NCI-H82 (cell line): Measurements from ENCODE around the gene KRT16.
A peak's percentile ranks its signal among the peaks of the same experiment; 100 is the strongest.
"Not testable (repeated sequence)": the region's sequence is repeated elsewhere in the genome, so short reads cannot be mapped to it uniquely, and the experiment has no call there.

Experiments
- DNase-seq: peaks from one replicate; lab custom pipeline; 2025; lab: John Stamatoyannopoulos, UW

Gene KRT16

DNA sequence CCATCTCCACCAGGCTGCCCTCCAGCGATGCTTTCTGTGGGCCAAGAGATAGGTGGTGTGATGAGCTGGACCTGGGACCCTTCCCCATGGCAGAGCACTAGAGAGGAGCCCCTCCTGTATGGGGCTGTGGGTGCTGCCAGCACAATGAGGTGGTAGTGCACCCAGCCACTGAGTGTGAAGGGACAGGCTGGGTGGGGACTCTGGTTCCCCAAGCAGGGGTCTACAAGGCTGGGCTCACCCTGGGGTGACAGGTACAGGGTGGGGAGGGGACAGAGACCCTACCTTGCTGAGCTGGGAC lies 15.5 kb upstream of the KRT16 start:
- not testable (repeated sequence) for DNase-seq

- DNase-seq, result peak; percentile 35
Measured at GRCh38 chr17:41627316-41628072, 14.9 kb upstream of the KRT16 start.

DNA sequence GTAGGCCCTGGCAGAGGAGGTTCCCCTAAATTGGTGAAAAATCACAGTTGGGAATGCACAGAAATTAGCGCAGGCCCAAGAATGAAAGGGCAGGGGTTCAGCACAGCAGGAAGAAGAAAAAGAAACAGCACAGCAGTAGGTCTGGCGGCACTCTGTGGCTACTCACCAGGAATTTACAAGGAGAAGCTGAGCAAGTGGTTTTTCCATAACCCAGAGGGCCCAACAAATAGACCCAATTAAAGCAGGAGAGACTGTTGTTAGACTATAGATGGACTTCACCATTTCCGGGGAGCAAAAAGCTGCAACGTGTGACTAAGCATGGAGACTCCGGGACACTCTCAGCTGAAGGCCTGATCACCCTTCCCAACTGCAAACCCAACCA lies 14.3 kb upstream of the KRT16 start:
- not testable (repeated sequence) for DNase-seq

DNA sequence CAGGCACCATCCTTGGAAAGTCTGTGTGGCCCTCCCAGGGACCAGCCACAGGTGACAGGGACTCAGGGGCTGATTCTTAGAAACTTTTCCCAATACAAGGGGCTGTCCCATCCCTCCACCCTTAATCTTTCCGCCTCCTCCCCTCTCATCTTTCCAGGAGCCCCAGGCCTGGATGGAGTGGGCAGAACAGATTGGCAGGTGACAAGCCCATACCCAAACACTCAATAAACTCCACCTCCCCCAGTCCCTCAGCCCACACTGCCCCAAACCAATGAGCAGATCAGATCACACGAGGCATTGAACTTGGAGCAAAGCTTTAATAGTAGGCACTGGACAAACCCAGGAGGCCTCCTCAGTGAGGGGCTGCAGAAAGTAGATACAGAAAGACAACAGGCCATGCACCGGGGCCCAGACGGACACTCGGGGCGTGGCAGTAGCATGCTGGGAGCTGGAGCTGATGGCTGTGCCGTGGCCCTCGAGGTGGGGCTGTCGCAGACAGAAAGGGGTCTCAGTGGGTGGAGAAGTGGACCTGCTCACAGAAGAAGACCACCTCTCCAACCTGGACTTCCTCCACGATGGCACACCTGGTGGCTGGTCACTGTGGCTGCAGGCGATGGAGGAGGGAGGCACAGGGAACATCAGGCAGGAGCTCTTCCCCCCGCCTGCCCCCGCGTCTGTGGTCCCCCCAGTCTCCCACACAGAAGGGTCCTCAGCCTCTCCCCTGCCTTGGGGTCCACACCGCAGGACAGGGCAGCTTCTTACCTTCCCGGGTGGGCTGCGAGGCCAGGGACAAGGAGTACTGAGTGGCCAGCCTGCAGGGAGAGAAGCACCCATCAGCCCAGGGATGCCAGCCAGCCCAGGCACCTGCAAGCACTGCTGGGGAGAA lies 13.7 kb upstream of the KRT16 start:
- not testable (repeated sequence) for DNase-seq

GRCh38 chr17:41625602-41626001 lies 13.0 kb upstream of the KRT16 start:
- no peak for DNase-seq

- DNase-seq, result peak; percentile 25
Measured at GRCh38 chr17:41624208-41625101, 11.9 kb upstream of the KRT16 start, which contains the start of gene KRT17. TSS of gene KRT17 (minus strand) at chr17:41624575. CDS start at chr17:41624509, 66 bp downstream.

GRCh38 chr17:41623184-41623861 lies 10.8 kb upstream of the KRT16 start:
- DNase-seq, result peak; percentile 34

GRCh38 chr17:41622340-41623183 lies 10.0 kb upstream of the KRT16 start:
- DNase-seq, result not testable (repeated sequence)

GRCh38 chr17:41621916-41622315 lies 9.3 kb upstream of the KRT16 start:
- no peak for DNase-seq

DNA sequence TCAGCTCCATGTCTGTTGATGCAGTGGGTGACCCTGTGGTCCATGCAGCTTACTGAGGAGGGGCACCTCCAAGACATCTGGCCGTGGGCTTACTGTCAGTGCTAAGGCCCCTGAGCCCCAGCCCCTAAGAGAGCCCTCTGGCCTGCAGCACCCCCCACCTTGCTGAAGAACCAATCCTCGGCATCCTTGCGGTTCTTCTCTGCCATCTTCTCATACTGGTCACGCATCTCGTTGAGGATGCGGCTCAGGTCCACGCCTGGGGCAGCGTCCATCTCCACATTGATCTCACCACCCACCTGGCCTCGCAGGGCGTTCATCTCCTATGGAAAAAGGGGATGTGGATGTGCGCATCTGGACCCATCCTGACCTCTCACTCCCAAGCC lies 8.9 kb upstream of the KRT16 start:
- DNase-seq, result not testable (repeated sequence)

DNA sequence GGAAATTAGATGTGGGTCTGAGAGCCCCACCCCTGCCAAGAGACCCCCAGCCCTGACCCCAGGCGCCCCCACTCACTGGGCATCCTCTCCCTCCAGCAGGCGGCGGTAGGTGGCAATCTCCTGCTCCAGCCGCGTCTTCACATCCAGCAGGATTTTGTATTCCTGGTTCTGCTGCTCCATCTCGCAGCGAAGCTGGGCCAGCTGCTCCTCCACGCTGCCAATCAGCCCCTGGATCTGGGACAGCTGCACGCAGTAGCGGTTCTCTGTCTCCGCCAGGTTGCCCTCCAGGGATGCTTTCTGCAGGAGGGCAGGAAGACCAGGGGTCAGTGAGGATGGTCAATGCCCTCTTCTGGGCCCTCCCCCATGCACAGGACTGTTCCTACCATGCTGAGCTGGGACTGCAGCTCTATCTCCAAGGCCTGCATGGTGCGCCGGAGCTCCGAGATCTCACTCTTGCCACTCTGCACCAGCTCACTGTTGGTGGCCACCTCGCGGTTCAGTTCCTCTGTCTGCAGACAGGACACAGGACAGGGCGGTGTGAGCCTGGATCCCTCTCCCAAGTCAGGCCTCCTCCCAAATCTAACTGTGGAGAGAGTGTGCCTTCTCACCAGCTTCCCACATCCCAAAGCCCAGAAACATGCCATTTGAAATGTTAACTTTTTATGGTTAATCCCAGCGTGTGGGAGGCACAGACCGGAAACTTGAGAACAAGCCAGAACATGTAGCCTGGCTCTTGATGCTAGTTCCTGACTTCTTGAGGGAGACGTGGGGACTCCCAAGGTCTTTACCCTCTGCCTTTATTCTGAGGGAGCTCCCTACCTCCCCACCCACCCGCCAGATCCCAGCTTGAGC lies 8.2 kb upstream of the KRT16 start:
- no peak for DNase-seq

- DNase-seq, result not testable (repeated sequence)
Measured at GRCh38 chr17:41619927-41620582, 7.5 kb upstream of the KRT16 start.

DNA sequence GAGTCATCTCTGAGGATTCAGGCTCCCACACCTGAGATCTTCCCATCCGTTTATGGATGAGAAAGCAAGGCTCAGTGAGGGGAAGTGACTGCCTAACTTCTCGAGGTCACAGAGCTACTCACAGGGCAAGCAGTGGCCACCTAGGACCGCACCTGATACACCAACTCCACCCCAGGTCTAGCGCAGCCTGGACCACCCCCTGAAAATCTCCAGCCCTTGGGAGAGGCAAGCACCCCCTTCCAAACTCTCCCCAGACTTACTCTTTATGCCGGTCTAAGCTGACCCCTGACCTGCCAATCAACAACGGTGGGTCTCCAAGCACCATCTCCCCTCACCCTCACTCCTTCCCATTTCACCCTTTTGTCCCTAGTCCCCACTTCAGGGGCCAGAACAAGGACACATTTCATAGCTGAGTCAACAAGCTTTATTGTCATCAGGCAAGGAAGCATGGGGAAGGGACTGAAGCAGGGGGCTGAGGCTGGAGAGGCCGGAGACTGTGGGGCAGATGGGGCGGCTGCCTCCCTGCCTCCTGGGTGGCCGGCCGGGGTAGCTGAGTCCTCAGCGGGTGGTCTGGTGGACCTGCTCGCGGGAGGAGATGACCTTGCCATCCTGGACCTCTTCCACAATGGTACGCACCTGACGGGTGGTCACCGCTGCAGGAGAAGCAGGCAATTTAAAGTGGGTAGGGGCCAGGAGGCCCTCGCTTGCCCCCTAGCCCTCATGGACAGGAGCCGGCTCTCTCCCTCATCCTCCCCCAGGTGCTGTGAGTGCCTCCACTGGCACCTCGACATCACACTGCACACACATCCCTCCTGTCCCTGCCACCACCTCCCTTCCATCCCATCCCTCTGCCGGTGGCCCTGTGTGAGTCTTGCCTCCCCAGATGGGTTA lies 6.7 kb upstream of the KRT16 start:
- no peak for DNase-seq

- DNase-seq, result no peak
Measured at GRCh38 chr17:41618341-41619035, 5.9 kb upstream of the KRT16 start.

- no peak for DNase-seq
Measured at GRCh38 chr17:41617698-41618097, 5.1 kb upstream of the KRT16 start.

DNA sequence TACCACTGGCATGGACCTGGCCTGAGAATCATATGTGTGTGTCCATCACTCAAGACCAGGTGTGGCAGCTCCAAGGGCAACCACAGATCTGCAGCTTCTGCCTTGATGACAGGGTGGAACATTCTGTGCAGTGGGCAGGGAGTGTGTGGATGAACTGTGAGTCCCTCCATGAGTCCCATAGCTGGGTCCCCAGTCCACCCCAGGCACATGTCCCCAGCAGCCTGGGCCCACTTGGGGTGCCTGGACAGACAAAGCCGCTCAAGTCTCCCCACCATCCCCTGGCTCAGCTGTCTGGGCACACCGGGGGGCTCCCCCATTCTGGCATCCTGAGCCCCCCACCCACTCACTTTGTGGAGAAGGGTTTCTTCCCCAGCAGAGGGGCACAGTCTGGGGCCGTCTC lies 4.6 kb upstream of the KRT16 start:
- no peak for DNase-seq

GRCh38 chr17:41616486-41616885 lies 3.9 kb upstream of the KRT16 start:
- DNase-seq, result not testable (repeated sequence)

GRCh38 chr17:41615454-41615853 lies 2.9 kb upstream of the KRT16 start:
- no peak for DNase-seq
